HG03175 (cell line): Measurements from ENCODE around the gene UBE2E2.

Source experiments
- ATAC-seq: cut with Tn5 transposase; IDR thresholded peaks from one replicate; pipeline ENCODE4 v1.9.1; 2021; ENCODE audit warnings: mild to moderate bottlenecking, moderate library complexity; ENCODE audit not compliant: unreplicated experiment

UBE2E2 gene

GRCh38 chr3:23567917-23568316 lies 364.8 kb downstream of the UBE2E2 start:
- peak; percentile 58 for ATAC-seq

DNA sequence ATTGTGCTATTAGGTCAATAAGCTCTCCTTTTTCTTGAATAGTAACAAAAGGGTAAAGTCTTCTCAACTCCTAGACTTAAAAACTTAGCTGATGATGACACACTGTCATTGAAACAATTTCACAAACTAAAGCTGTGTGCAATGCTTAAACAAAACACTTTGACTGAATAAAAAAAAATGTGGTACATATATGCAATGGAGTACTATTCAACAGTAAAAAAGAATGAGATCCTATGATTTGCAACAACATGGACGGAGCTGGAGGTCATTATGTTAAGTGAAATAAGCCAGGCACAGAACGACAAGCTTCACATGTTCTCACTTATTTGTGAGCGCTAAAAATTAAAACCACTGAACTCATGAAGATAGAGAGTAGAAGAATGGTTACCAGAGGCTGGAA lies 370.7 kb downstream of the UBE2E2 start:
- no peak for ATAC-seq

- ATAC-seq, result no peak
These were observed 371.7 kb downstream of the UBE2E2 start for GRCh38 chr3:23574822-23575315.

- no peak for ATAC-seq
These were observed 372.6 kb downstream of the UBE2E2 start for GRCh38 chr3:23575697-23576096.

GRCh38 chr3:23576379-23576959 lies 373.3 kb downstream of the UBE2E2 start:
- ATAC-seq, result no peak

- no peak for ATAC-seq
These were observed 377.1 kb downstream of the UBE2E2 start for GRCh38 chr3:23580096-23580713.

- no peak for ATAC-seq
These were observed 381.0 kb downstream of the UBE2E2 start for GRCh38 chr3:23583980-23584740.

- no peak for ATAC-seq
These were observed 384.4 kb downstream of the UBE2E2 start for GRCh38 chr3:23587513-23587912.

DNA sequence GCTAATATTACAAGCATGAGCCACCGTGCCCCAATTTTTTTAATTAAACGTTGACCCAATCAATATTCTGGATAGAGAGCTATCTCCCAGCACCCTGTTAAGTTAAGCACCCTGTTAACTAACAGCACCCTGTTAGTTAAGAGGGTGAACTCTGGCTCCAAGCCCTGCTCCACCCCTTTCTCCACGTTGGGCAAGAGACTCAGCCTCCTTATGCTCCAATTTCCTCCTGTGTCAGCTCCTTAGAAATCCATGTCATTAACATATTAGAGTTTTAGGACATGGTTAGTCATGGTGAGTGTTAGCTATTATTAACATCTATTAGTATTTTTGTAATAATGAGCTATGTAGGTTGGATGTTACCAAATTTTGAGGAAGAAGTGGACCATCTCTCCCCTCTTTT lies 385.4 kb downstream of the UBE2E2 start:
- ATAC-seq, result no peak

- no peak for ATAC-seq
These were observed 386.5 kb downstream of the UBE2E2 start for GRCh38 chr3:23589602-23590001.

- ATAC-seq, result peak; percentile 60
These were observed 387.5 kb downstream of the UBE2E2 start for GRCh38 chr3:23590424-23591273.

DNA sequence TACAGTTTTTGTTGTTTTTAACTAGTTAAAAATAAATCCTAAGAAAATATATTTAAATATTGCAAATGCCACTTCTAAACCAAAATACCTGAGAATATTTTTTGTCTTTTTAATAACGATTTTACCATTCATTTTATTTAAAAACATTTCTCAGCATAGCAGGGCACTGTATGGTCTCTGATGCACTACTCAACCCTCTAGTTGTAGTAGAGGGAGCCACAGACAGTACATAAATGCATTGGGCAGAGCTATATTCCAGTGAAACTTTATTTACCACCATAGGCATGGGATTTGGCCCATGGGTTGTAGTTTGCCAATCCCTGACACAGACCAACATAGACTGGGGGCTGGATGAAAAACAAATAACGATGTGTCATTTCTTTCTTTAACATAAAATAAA lies 388.2 kb downstream of the UBE2E2 start:
- ATAC-seq, result no peak

- ATAC-seq, result peak; percentile 65
These were observed 390.1 kb downstream of the UBE2E2 start for GRCh38 chr3:23592961-23593931.

- no peak for ATAC-seq
These were observed 390.9 kb downstream of the UBE2E2 start for GRCh38 chr3:23594066-23594465.

DNA sequence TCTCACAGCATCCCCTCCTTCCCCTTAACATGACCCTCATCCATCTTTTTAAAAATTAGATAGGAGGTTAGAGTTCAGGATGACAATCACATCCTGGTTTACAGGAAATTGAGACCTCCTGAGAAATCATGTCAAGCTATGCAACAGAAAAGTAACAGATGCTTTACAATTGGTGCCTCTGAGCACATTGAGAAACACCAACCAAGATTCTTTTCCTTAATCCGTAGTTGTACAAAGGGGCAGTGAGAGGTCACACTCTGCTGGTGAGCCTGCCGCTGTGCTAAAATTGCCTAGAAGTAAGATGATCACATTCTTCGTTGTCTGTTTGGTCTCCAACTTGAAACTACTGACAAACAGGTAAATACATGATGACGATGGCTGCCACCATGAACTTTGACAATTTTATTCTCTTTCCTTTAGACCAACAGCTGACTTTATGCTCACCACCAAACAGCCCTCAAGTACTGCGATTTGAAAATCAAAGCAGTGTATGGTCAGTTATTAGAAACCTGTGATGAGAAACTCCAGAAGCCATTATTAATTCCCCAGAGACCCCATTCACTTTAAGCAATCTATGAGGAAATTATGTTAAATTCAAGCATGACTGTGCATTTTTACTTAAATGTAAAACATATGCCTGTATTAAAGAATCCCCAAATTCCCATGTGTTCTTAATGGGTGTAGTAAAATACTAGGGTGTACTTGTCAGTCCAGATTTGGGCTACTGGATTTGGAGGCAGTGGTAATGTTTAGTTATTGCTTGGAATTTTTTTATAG lies 392.0 kb downstream of the UBE2E2 start:
- ATAC-seq, result no peak

- ATAC-seq, result no peak
These were observed 392.7 kb downstream of the UBE2E2 start for GRCh38 chr3:23595851-23596250.

DNA sequence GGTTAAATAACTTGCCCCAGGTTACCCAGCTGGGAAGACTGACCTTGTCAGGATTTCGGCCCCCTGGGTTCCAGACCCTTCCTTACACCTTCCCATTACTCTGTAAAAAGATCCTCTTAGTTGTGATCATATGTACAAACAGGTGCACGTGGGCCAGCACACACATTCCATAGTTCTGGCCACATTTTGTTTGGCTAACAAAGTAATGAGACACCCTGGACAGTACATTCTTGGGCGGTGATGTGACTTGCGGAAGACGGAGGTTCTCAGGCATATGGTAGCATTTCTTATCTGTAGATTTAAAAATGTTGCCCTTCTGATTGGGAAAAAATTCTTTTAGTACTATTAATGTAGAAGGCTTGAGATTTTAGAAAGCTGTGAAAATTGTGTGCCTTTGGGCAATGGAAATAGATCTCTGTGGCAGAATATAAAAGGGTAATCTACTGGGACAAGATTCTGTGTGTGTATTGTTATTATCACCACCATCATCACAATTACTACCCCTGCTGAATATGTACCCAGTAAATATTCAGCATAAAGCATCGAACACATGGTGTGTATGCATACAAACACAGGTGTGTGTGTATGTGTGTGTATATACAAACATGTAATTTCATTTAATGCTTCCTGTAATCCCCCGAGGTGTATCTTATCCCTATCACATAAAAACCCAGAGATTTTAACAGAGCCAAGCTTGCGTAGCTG lies 397.2 kb downstream of the UBE2E2 start:
- no peak for ATAC-seq

GRCh38 chr3:23601091-23601822 lies 398.1 kb downstream of the UBE2E2 start:
- ATAC-seq, result no peak
